MM.1S (cell line): ENCODE results near the gene KRTAP4-11.
"Not testable (repeated sequence)": the region's sequence is repeated elsewhere in the genome, so short reads cannot be mapped to it uniquely, and the experiment has no call there.

Experiments used
- DNase-seq: peaks from one replicate; pipeline ENCODE4 v3.0.0-alpha.2; 2015
- H2AFZ ChIP-seq: fragments of 300-600 bp; sonication (generic); 2 replicates; pipeline ENCODE4 v1.6.0; 2016; ENCODE audit warnings: antibody characterized with exemption, low read length
- H3F3A ChIP-seq: fragments of 300-600 bp; sonication (generic); 2 replicates; pipeline ENCODE4 v1.6.1; 2016; ENCODE audit warnings: mild to moderate bottlenecking, antibody characterized with exemption, low read length, moderate library complexity, mixed read lengths; ENCODE audit not compliant: insufficient read depth
- H3K27ac ChIP-seq: fragments of 300-600 bp; sonication (generic); 2 replicates; pipeline ENCODE4 v1.5.1; 2016; ENCODE audit warnings: mild to moderate bottlenecking, low read length
- H3K27me3 ChIP-seq: fragments of 300-600 bp; sonication (generic); replicated peaks from 2 replicates; pipeline ENCODE4 v1.6.0; 2016; ENCODE audit warnings: low read length; ENCODE audit not compliant: insufficient read depth
- H3K36me3 ChIP-seq: fragments of 300-600 bp; sonication (generic); replicated peaks from 2 replicates; pipeline ENCODE4 v1.6.1; 2016; ENCODE audit warnings: mild to moderate bottlenecking, low read length, mixed read lengths; ENCODE audit not compliant: insufficient read depth
- H3K4me1 ChIP-seq: fragments of 300-600 bp; sonication (generic); 2 replicates; pipeline ENCODE4 v1.6.1; 2016; ENCODE audit warnings: low read length, mixed read lengths
- H3K4me2 ChIP-seq: fragments of 300-600 bp; sonication (generic); 2 replicates; pipeline ENCODE4 v1.6.0; 2016; ENCODE audit warnings: low read depth, low read length
- H3K4me3 ChIP-seq: fragments of 300-600 bp; sonication (generic); 2 replicates; pipeline ENCODE4 v1.5.1; 2016; ENCODE audit warnings: low read length, mixed read lengths
- H3K79me2 ChIP-seq: fragments of 300-600 bp; sonication (generic); 2 replicates; pipeline ENCODE4 v1.6.1; 2016; ENCODE audit warnings: mixed run types, low read length, mixed read lengths
- H3K9ac ChIP-seq: fragments of 300-600 bp; sonication (generic); 2 replicates; pipeline ENCODE4 v1.6.1; 2016; ENCODE audit warnings: low read length, mixed read lengths
- H3K9me2 ChIP-seq: fragments of 300-600 bp; sonication (generic); replicated peaks from 2 replicates; pipeline ENCODE4 v1.6.1; 2016; ENCODE audit warnings: mild to moderate bottlenecking, low read length, mixed read lengths; ENCODE audit not compliant: insufficient read depth
- H3K9me3 ChIP-seq: fragments of 300-600 bp; sonication (generic); replicated peaks from 2 replicates; pipeline ENCODE4 v1.6.1; 2016; ENCODE audit warnings: mild to moderate bottlenecking, low read length, mixed read lengths; ENCODE audit not compliant: insufficient read depth
- H4K20me1 ChIP-seq: fragments of 300-600 bp; sonication (generic); 2 replicates; pipeline ENCODE4 v1.6.1; 2016; ENCODE audit warnings: mild to moderate bottlenecking, low read length, moderate library complexity, mixed read lengths; ENCODE audit not compliant: insufficient read depth
- CTCF ChIP-seq: fragments of 300-600 bp; sonication (generic); IDR thresholded peaks from 2 replicates; pipeline ENCODE4 v1.5.1; 2016; ENCODE audit warnings: antibody characterized with exemption, low read length, mixed read lengths
- EZH2 ChIP-seq: fragments of 300-600 bp; sonication (generic); optimal IDR thresholded peaks from 2 replicates; pipeline ENCODE3; 2017; ENCODE audit warnings: low read depth, mild to moderate bottlenecking, antibody characterized with exemption, low read length, mixed read lengths
- EZH2phosphoT487 ChIP-seq: fragments of 300-600 bp; sonication (generic); IDR thresholded peaks from 2 replicates; pipeline ENCODE4 v1.6.1; 2018; ENCODE audit warnings: antibody characterized with exemption, low read length

The KRTAP4-11 gene

GRCh38 chr17:41126412-41126811, 8.2 kb upstream of the KRTAP4-11 start:
- H3K27ac ChIP-seq = no peak overlapping the region
- H3F3A ChIP-seq = no peaks in the 10 kb centered on the region
- no peaks in the 10 kb centered on the region for H3K36me3 ChIP-seq
- H3K9me3 ChIP-seq = no peaks in the 10 kb centered on the region
- H3K9ac ChIP-seq = no peak overlapping the region
- TF ChIP-seq EZH2phosphoT487 (no peak), EZH2 (no peak), CTCF (no peak)
- H3K4me3 ChIP-seq = no peak overlapping the region
- no peaks in the 10 kb centered on the region for H3K9me2 ChIP-seq
- no peaks in the 10 kb centered on the region for H4K20me1 ChIP-seq
- no peaks in the 10 kb centered on the region for H3K4me1 ChIP-seq
- no peak overlapping the region for H2AFZ ChIP-seq
- DNase-seq = no peak
- H3K79me2 ChIP-seq = no peaks in the 10 kb centered on the region
- H3K27me3 ChIP-seq = no peaks in the 10 kb centered on the region
- no peak overlapping the region for H3K4me2 ChIP-seq

GRCh38 chr17:41125064-41125463, 6.9 kb upstream of the KRTAP4-11 start:
- no peaks in the 10 kb centered on the region for H3K9me2 ChIP-seq
- H3K4me3 ChIP-seq = no peak overlapping the region
- H3K9ac ChIP-seq = no peak overlapping the region
- no peaks in the 10 kb centered on the region for H3K36me3 ChIP-seq
- no peaks in the 10 kb centered on the region for H3K27me3 ChIP-seq
- H3K27ac ChIP-seq = no peak overlapping the region
- DNase-seq = no peak
- H3K9me3 ChIP-seq = no peaks in the 10 kb centered on the region
- no peaks in the 10 kb centered on the region for H3F3A ChIP-seq
- no peaks in the 10 kb centered on the region for H4K20me1 ChIP-seq
- no peaks in the 10 kb centered on the region for H3K4me1 ChIP-seq
- H3K4me2 ChIP-seq = no peak overlapping the region
- no peaks in the 10 kb centered on the region for H3K79me2 ChIP-seq
- TF ChIP-seq CTCF = no peak
- TF ChIP-seq EZH2 = no peak
- TF ChIP-seq EZH2phosphoT487 = no peak
- no peak overlapping the region for H2AFZ ChIP-seq

DNA sequence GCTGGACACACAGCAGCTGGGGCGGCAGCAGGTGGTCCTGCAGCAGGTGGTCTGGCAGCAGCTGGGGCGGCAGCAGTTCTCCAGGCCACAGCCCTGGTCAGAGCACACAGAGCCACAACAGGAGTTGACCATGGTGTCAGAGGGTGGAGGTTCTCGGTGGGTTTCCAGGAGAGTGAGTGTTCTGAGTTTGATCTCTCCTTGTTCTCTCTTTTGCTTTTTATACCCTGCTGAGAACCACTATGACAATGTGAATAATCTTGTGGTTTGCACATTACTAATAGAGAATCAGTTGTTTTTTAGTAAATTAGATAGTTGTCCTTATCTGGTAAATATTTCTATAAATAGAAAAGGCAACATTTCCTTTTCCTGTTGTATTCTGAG, 5.8 kb upstream of the KRTAP4-11 start, which contains the start of gene KRTAP4-12:
KRTAP4-12 (minus strand) TSS at position 192 of the 381 bp plus-strand sequence; CDS start at position 132, 60 bp downstream.
- not testable (repeated sequence) for H3K36me3 ChIP-seq, H3K9me2 ChIP-seq, H3K9ac ChIP-seq, DNase-seq, H3K27ac ChIP-seq, H3K79me2 ChIP-seq, H3K27me3 ChIP-seq, H3K4me3 ChIP-seq, H3K4me2 ChIP-seq, H2AFZ ChIP-seq, H4K20me1 ChIP-seq, H3K4me1 ChIP-seq, H3K9me3 ChIP-seq, H3F3A ChIP-seq

DNA sequence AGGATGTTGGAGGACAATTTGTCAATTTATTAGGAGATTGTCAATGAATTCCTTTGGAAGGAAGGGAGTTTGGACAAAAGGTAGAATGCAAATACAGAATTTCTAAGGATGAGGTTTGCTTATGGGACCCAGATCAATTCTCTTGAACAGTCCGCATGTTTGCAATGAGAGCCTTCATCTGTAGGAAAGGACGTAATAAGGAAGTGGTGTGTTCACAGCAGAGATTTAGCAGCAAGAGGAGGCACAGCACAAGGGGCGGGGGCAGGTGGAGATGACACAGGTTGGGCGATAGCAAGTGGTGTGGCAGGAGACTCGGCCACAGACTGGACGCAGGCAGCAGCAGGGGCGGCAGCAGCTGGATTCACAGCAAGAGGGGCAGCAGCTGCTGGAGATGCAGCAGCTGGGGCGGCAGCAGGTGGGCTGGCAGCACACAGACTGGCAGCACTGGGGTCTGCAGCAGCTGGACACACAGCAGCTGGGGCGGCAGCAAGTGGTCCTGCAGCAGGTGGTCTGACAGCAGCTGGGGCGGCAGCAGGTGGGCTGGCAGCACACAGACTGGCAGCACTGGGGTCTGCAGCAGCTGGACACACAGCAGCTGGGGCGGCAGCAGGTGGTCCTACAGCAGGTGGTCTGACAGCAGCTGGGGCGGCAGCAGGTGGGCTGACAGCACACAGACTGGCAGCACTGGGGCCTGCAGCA, 5.3 kb upstream of the KRTAP4-11 start:
- H3K4me1 ChIP-seq, H3K27me3 ChIP-seq, H3K4me3 ChIP-seq, H4K20me1 ChIP-seq, H3K79me2 ChIP-seq, DNase-seq, H3K27ac ChIP-seq, H3K36me3 ChIP-seq, H3K9me3 ChIP-seq, H3F3A ChIP-seq, H3K9ac ChIP-seq, H3K4me2 ChIP-seq, H2AFZ ChIP-seq, H3K9me2 ChIP-seq: not testable (repeated sequence)
